Measurements from ENCODE around the gene RNF113B. TPM values are rescaled to one million over a fixed set of nuclear protein-coding genes. Genes with fewer than 3 reads are reported as not detected.

The RNF113B gene
- total and polyA plus RNA-seq, 2 experiments from 2014 or later, result 0.94 TPM; not detected in 1

- Histone ChIP-seq H3K27me3 (no peaks in the 10 kb centered on the region), H3K4me2 (peak overlapping the region; percentile 66), H3K9me3 (ENCODE audit: low read depth) (no peaks in the 10 kb centered on the region), H3K4me3 (no peak overlapping the region), H2AFZ (no peak overlapping the region), H3K79me2 (peaks cover 83% of the 10 kb centered on the region), H3K27ac (peak overlapping the region; percentile 61), H3K9me2 (replicated peaks; ENCODE audit: insufficient read depth) (no peaks in the 10 kb centered on the region), H3K36me3 (replicated peaks; ENCODE audit: insufficient read depth, low read depth) (no peaks in the 10 kb centered on the region), H4K20me1 (ENCODE audit: insufficient read depth, poor library complexity, severe bottlenecking) (peaks cover 2% of the 10 kb centered on the region), H3K4me1 (ENCODE audit: insufficient read depth) (peaks cover 25% of the 10 kb centered on the region)
- WGBS (ENCODE audit: low lambda C conversion rate, missing lambda C conversion rate), result 75% methylated on average over 6 of the region's 6 CpGs
- TF ChIP-seq CTCF (IDR thresholded peaks at IDR 0.05; ENCODE audit: poor library complexity), result no peak
- TF ChIP-seq EZH2 (IDR thresholded peaks at IDR 0.05; ENCODE audit: borderline replicate concordance), result no peak
- TF ChIP-seq EZH2phosphoT487 (IDR thresholded peaks at IDR 0.05; ENCODE audit: low read depth, severe bottlenecking, unreplicated experiment), result no peak
- DNase-seq (ENCODE audit: low spot score), result peak; percentile 13
Measured at GRCh38 chr13:98214707-98215106, 37.6 kb upstream of the RNF113B start.

- Histone ChIP-seq H3K36me3 (replicated peaks; ENCODE audit: insufficient read depth, low read depth) (no peaks in the 10 kb centered on the region), H3K4me1 (ENCODE audit: insufficient read depth) (peaks cover 23% of the 10 kb centered on the region), H3K4me3 (no peak overlapping the region), H3K9me3 (ENCODE audit: low read depth) (no peaks in the 10 kb centered on the region), H3K9me2 (replicated peaks; ENCODE audit: insufficient read depth) (no peaks in the 10 kb centered on the region), H3K4me2 (peak overlapping the region; percentile 66), H3K27me3 (no peaks in the 10 kb centered on the region), H4K20me1 (ENCODE audit: insufficient read depth, poor library complexity, severe bottlenecking) (peaks cover 2% of the 10 kb centered on the region), H3K27ac (peak overlapping the region; percentile 61), H3K79me2 (peaks cover 82% of the 10 kb centered on the region), H2AFZ (no peak overlapping the region)
- TF ChIP-seq CTCF (IDR thresholded peaks at IDR 0.05; ENCODE audit: poor library complexity), result no peak
- no peak for TF ChIP-seq EZH2 (IDR thresholded peaks at IDR 0.05; ENCODE audit: borderline replicate concordance)
- TF ChIP-seq EZH2phosphoT487 (IDR thresholded peaks at IDR 0.05; ENCODE audit: low read depth, severe bottlenecking, unreplicated experiment), result no peak
- 29% methylated on average over 16 of the region's 16 CpGs for WGBS (ENCODE audit: low lambda C conversion rate, missing lambda C conversion rate)
- DNase-seq (ENCODE audit: low spot score), result peak; percentile 47
Measured at GRCh38 chr13:98214008-98214643, 37.1 kb upstream of the RNF113B start.

DNA sequence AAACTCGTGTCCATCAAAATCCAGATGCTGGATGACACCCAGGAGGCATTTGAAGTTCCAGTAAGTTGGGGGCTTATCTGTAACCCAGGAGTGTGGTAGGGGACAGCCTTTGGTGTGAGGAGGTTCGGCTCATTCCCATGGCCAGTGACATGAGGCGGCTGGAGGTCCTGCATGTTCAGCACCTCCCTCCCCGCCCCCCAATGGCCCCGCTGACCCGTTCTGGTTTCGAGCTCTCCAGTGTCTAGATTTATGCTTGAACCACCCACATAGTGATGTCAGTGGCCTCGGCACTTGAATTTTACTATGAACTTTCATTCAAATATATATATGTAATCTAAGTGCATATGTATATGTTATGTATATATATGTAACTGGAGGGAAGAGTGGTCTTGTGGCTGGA lies 36.3 kb upstream of the RNF113B start:
- Histone ChIP-seq H4K20me1 (ENCODE audit: insufficient read depth, poor library complexity, severe bottlenecking) (peaks cover 2% of the 10 kb centered on the region), H3K9me2 (replicated peaks; ENCODE audit: insufficient read depth) (no peaks in the 10 kb centered on the region), H3K9me3 (ENCODE audit: low read depth) (no peaks in the 10 kb centered on the region), H3K4me3 (no peak overlapping the region), H3K36me3 (replicated peaks; ENCODE audit: insufficient read depth, low read depth) (no peaks in the 10 kb centered on the region), H2AFZ (no peak overlapping the region), H3K79me2 (peaks cover 82% of the 10 kb centered on the region), H3K27me3 (no peaks in the 10 kb centered on the region), H3K27ac (peak overlapping the region; percentile 61), H3K4me2 (no peak overlapping the region), H3K4me1 (ENCODE audit: insufficient read depth) (peaks cover 23% of the 10 kb centered on the region)
- no peak for DNase-seq (ENCODE audit: low spot score)
- WGBS (ENCODE audit: low lambda C conversion rate, missing lambda C conversion rate), result 81% methylated on average over 8 of the region's 8 CpGs
- no peak for TF ChIP-seq CTCF (IDR thresholded peaks at IDR 0.05; ENCODE audit: poor library complexity)
- no peak for TF ChIP-seq EZH2 (IDR thresholded peaks at IDR 0.05; ENCODE audit: borderline replicate concordance)
- TF ChIP-seq EZH2phosphoT487 (IDR thresholded peaks at IDR 0.05; ENCODE audit: low read depth, severe bottlenecking, unreplicated experiment), result no peak
